H1 (cell line): ENCODE results near the gene ZFAND3. TPM values are rescaled to one million over a fixed set of nuclear protein-coding genes. Genes with fewer than 3 reads are reported as not detected.

Experiments
- CREB1 ChIP-seq: IDR thresholded peaks from 2 replicates; pipeline ENCODE4 v1.6.1; 2012; ENCODE audit warnings: inconsistent platforms
- GABPA ChIP-seq: IDR thresholded peaks from 2 replicates; pipeline ENCODE4 v1.6.1; 2011; ENCODE audit warnings: mild to moderate bottlenecking, low read length, moderate library complexity, borderline replicate concordance; ENCODE audit not compliant: insufficient read depth
- HDAC2 ChIP-seq, 2 experiments: fragments of 300-600 bp in 1 of 2; sonication (generic) in 1 of 2; IDR thresholded peaks; 2 replicates each; pipeline ENCODE4 v1.6.1; 2011 to 2012; ENCODE audit warnings: low read depth in 2 of 2, low read length in 2 of 2, mild to moderate bottlenecking in 2 of 2, moderate library complexity in 2 of 2, borderline replicate concordance in 1 of 2, inconsistent platforms in 1 of 2
- SIN3A ChIP-seq, 2 experiments: IDR thresholded peaks in 1 of 2; conservative IDR thresholded peaks in 1 of 2; 2 replicates each; pipeline ENCODE4 v1.6.1; 2011 to 2012; ENCODE audit warnings: low read length in 2 of 2, improper control_type of control experiment in 1 of 2, low read depth in 1 of 2, mild to moderate bottlenecking in 1 of 2
- SRF ChIP-seq: IDR thresholded peaks from 2 replicates; pipeline ENCODE4 v1.6.1; 2011; ENCODE audit warnings: mild to moderate bottlenecking, low read depth, low read length, moderate library complexity
- YY1 ChIP-seq: IDR thresholded peaks from 2 replicates; pipeline ENCODE4 v1.6.1; 2011; ENCODE audit warnings: low read depth, mild to moderate bottlenecking, low read length
- polyA plus RNA-seq, 7 experiments: library from polyadenylated mRNA; depleted of rRNA in 3 of 7; stranded (reverse) in 5 of 7; unstranded in 2 of 7; fragments of >200 nt in 5 of 7; fragments of 200-250 nt in 2 of 7; gene quantifications; 1 replicate in 5 of 7; 2 replicates in 1 of 7; 4 replicates in 1 of 7; pipeline versions ENCODE4 v1.2.1 to v1.2.3, GENCODE V29; 2011 to 2013; ENCODE audit warnings: missing spikeins in 2 of 7, mixed read lengths in 2 of 7
- total RNA-seq: library from RNA; stranded (reverse); fragmentation: NEBNext Ultra II Directional; extraction: Animal tissue kit (Norgen Biotek cat#: 25700); gene quantifications from 2 replicates; pipeline ENCODE4 v1.2.1, GENCODE V29; 2021

ZFAND3 gene
- total and polyA plus RNA-seq, 2 of the 8 experiments (the other 6 are each of a cell fraction or from before 2014, with no cell fraction given) = 13.0 to 51.3 TPM

DNA sequence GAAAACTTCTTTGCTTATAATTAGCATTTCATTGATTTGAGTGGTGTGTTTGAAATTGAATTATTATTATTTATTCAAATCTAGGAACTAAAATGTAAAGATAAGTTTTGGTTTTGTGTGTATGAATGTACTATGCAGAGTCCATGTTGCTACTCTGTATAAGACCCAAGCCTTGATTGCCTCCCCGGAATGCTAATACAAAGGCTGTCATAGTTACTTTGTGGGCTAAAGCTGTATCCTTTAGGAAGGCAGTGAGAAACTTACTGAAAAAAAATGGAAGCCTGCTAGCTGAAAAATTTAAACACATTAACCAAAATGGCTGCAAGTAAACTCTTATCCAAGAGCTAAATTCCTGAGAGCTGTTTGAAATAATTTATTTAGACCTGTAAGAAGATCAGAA lies 213.3 kb downstream of the ZFAND3 start (continued):
- no peak for TF ChIP-seq SRF
- no peak for TF ChIP-seq SIN3A (conservative IDR thresholded peaks at IDR 0.05 in 1 of 2, IDR thresholded peaks at IDR 0.05 in 1 of 2; ENCODE audit: low read depth in 1 of 2, low read length in 2 of 2)
- TF ChIP-seq GABPA = no peak
- no peak for TF ChIP-seq HDAC2 (IDR thresholded peaks at IDR 0.05; ENCODE audit: borderline replicate concordance in 1 of 2, low read depth in 2 of 2, low read length in 2 of 2)
- no peak for TF ChIP-seq CREB1
- no peak for TF ChIP-seq YY1
